Endothelial cell of umbilical vein (primary cell): ENCODE measurements around the gene TMSB10. TPM values are rescaled to one million over a fixed set of nuclear protein-coding genes. Genes with fewer than 3 reads are reported as not detected.

Experiments used
- BruUV-seq: library from RNA; stranded (reverse); fragments of 400-500 nt; replicated peaks from 2 replicates; lab custom pipeline; 2021; lab: Mats Ljungman, UMichigan
- CTCF ChIA-PET: fragments of 300-600, 350-600 bp; sonication (Branson Sonifier 250); formaldehyde crosslinking; loops from one replicate; lab custom pipeline; 2021; ENCODE audit warnings: antibody characterized with exemption, inconsistent platforms; lab: Charles Lee
- POLR2A ChIA-PET: fragments of 300-600, 350-600 bp; sonication (Branson Sonifier 250); formaldehyde crosslinking; loops from one replicate; lab custom pipeline; 2021; ENCODE audit warnings: antibody characterized with exemption, inconsistent platforms; lab: Charles Lee
- DNase-seq: peaks from one replicate; pipeline ENCODE4 v3.0.0-alpha.2; 2011; ENCODE audit warnings: low read depth, low spot score
- FAIRE-seq: peaks from 2 replicates; lab custom pipeline; 2011; peaks lifted over from hg19 to GRCh38; lab: Jason Lieb, UNC
- H2AFZ ChIP-seq: 2 replicates; pipeline ENCODE4 v1.6.0; 2012; ENCODE audit warnings: low read depth, low read length, control low read depth, inconsistent platforms
- H3K27ac ChIP-seq: 2 replicates; pipeline ENCODE4 v1.5.1; 2011; ENCODE audit warnings: low read depth, mild to moderate bottlenecking, control low read depth, low read length, moderate library complexity; ENCODE audit not compliant: insufficient read depth
- H3K27me3 ChIP-seq, 2 experiments: 2 replicates each; pipeline versions ENCODE4 v1.6.0 to v1.6.1; 2011; ENCODE audit warnings: low read length in 2 of 2, mixed read lengths in 1 of 2; ENCODE audit not compliant: control insufficient read depth in 2 of 2, insufficient read depth in 2 of 2
- H3K36me3 ChIP-seq, 2 experiments: 2 replicates in 1 of 2; 3 replicates in 1 of 2; pipeline ENCODE4 v1.5.1; 2011; ENCODE audit warnings: low read length in 2 of 2, mild to moderate bottlenecking in 1 of 2, moderate library complexity in 1 of 2; ENCODE audit not compliant: control insufficient read depth in 2 of 2, insufficient read depth in 2 of 2; ENCODE audit errors: extremely low read depth in 1 of 2
- H3K4me1 ChIP-seq: 3 replicates; pipeline ENCODE4 v1.5.1; 2011; ENCODE audit warnings: mild to moderate bottlenecking, low read length; ENCODE audit not compliant: control insufficient read depth, insufficient read depth; ENCODE audit errors: extremely low read depth
- H3K4me2 ChIP-seq: 2 replicates; pipeline ENCODE4 v1.6.1; 2011; ENCODE audit warnings: low read length, control low read depth, mixed read lengths; ENCODE audit not compliant: insufficient read depth
- H3K4me3 ChIP-seq, 3 experiments: fragments of 200-600 bp in 1 of 3; sonication (generic), shearing (Covaris generic) in 1 of 3; replicated peaks in 1 of 3; 2 replicates each; pipeline ENCODE4 v1.5.1; 2011 to 2016; ENCODE audit warnings: control low read depth in 3 of 3, low read length in 3 of 3, mild to moderate bottlenecking in 2 of 3, inconsistent platforms in 1 of 3, low read depth in 1 of 3, moderate library complexity in 1 of 3; ENCODE audit not compliant: insufficient read depth in 1 of 3
- H3K79me2 ChIP-seq: 2 replicates; pipeline ENCODE4 v1.6.0; 2012; ENCODE audit warnings: low read length, inconsistent platforms; ENCODE audit not compliant: control insufficient read depth, insufficient read depth
- H3K9ac ChIP-seq: replicated peaks from 2 replicates; pipeline ENCODE3; 2011; ENCODE audit warnings: low read length, control low read depth; ENCODE audit not compliant: insufficient read depth; ENCODE audit errors: extremely low read depth
- H3K9me1 ChIP-seq: replicated peaks from 3 replicates; pipeline ENCODE4 v1.6.0; 2011; ENCODE audit warnings: mild to moderate bottlenecking, low read length; ENCODE audit not compliant: control insufficient read depth, insufficient read depth; ENCODE audit errors: extremely low read depth
- H3K9me3 ChIP-seq: replicated peaks from 2 replicates; pipeline ENCODE4 v1.5.1; 2012; ENCODE audit warnings: low read length, inconsistent platforms; ENCODE audit not compliant: control insufficient read depth, insufficient read depth
- H4K20me1 ChIP-seq: replicated peaks from 2 replicates; pipeline ENCODE3; 2011; ENCODE audit warnings: mild to moderate bottlenecking, low read length; ENCODE audit not compliant: control insufficient read depth, insufficient read depth; ENCODE audit errors: extremely low read depth
- EZH2 ChIP-seq: IDR thresholded peaks from 2 replicates; pipeline ENCODE4 v1.6.1; 2012; ENCODE audit warnings: borderline replicate concordance, low read depth, mild to moderate bottlenecking, moderate library complexity, low read length, inconsistent platforms; ENCODE audit not compliant: severe bottlenecking
- FOS ChIP-seq: IDR thresholded peaks from 2 replicates; pipeline ENCODE4 v1.6.1; 2011; ENCODE audit warnings: mild to moderate bottlenecking, low read length, moderate library complexity, borderline replicate concordance; ENCODE audit not compliant: insufficient read depth
- GATA2 ChIP-seq: IDR thresholded peaks from 2 replicates; pipeline ENCODE4 v1.7.0; 2011; ENCODE audit warnings: low read depth, mild to moderate bottlenecking, moderate library complexity, mixed read lengths, low read length; ENCODE audit not compliant: insufficient read length, insufficient read depth
- JUN ChIP-seq: IDR thresholded peaks from 2 replicates; pipeline ENCODE4 v1.6.1; 2011; ENCODE audit warnings: borderline replicate concordance, low read depth; ENCODE audit not compliant: insufficient read length, insufficient read depth
- MYC ChIP-seq: IDR thresholded peaks from one replicate; pipeline ENCODE4 v1.6.1; 2011; ENCODE audit warnings: mild to moderate bottlenecking, low read depth, low read length
- POLR2A ChIP-seq: IDR thresholded peaks from 2 replicates; pipeline ENCODE4 v1.6.1; 2012; ENCODE audit warnings: low read depth, mild to moderate bottlenecking, control low read depth, low read length
- POLR2AphosphoS5 ChIP-seq: IDR thresholded peaks from 2 replicates; pipeline ENCODE4 v1.6.1; 2012; ENCODE audit warnings: low read depth, mild to moderate bottlenecking, control low read depth, low read length, moderate library complexity; ENCODE audit not compliant: insufficient read depth
- dilution Hi-C: fragments of 300-500 bp; cut with MboI; formaldehyde crosslinking; loops from one replicate; pipeline ENCODE4 v1.15.0; 2019; ENCODE audit warnings: low sequenced_read_pairs; ENCODE audit not compliant: extremely low pct_ligation_motif_present
- intact Hi-C: fragments of 100-400 bp; cut with micrococcal nuclease; formaldehyde crosslinking; loops from one replicate; pipeline ENCODE4 v1.10.0; 2022
- polyA plus RNA-seq, 4 experiments: library from polyadenylated mRNA; depleted of rRNA in 3 of 4; stranded (reverse) in 3 of 4; unstranded in 1 of 4; fragments of >200 nt; gene quantifications; 2 replicates each; pipeline versions ENCODE4 v1.2.1 to v1.2.3, GENCODE V29; 2011 to 2012; ENCODE audit warnings: missing spikeins in 1 of 4
- total RNA-seq: library from RNA; stranded (reverse); gene quantifications from 2 replicates; pipeline ENCODE4 v1.2.3, GENCODE V29; 2021
- TF ChIP-seq, protein P1 (sequence below): IDR thresholded peaks from 2 replicates; pipeline ENCODE4 v1.6.1; 2011; ENCODE audit not compliant: insufficient read depth, insufficient read length
- TF ChIP-seq, protein P2 (sequence below), 2 donors: IDR thresholded peaks; 1 replicate in 1 of 2; 2 replicates in 1 of 2; pipeline ENCODE4 v1.5.1; 2011; ENCODE audit warnings: low read length in 2 of 2, mild to moderate bottlenecking in 2 of 2, moderate library complexity in 2 of 2, control low read depth in 1 of 2, inconsistent platforms in 1 of 2, low read depth in 1 of 2; ENCODE audit not compliant: insufficient read depth in 1 of 2; ENCODE audit errors: extremely low read depth in 1 of 2

Gene TMSB10
- total and polyA plus RNA-seq, 2 donors (not counting 3 experiments of a cell fraction or from before 2014, with no cell fraction given) = 2,774 to 4,015 TPM

DNA sequence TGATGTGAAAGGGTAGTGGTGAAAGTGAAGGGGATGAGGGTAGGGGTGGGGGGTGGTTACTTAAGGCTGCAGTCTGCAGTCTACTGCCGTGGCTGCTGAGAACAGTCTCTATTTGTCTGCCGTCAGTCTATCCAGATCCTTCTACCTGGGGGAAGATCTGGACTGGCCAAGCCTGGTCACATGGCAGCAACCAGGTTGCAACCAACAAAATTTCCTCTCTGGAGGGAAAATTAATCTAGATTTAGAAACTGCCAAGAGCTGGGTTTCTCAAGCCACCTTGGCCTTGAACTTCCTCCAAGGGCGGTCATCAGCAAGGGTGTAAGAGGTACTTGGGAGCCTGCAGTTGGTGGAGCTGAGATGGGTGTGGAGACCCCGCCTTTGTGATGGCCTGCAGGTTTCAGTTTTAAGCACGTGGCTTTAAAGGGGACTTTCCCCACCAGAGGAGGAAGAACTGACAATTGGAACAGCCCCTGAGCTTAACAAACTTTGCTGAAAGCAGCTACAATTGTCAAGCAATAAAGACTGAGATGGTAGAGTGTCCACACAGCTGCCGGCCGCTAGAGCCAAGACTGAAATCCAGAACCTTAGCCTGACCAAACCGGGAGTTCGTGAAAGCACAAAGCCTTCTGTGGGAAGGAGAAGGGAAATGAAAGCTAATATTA, 34.1 kb downstream of the TMSB10 start:
- CTCF ChIA-PET = interaction anchor here (1.0 to 4.5 kb wide), 3 partner anchors 11 to 78 kb away, joined by 4 to 32 read pairs (median 5); no protein-coding TSS in a partner anchor
- H3K4me3 ChIP-seq = no peak overlapping the region
- no peaks in the 10 kb centered on the region for H3K9me1 ChIP-seq
- FAIRE-seq (no peak), DNase-seq (no peak)
- H4K20me1 ChIP-seq = no peaks in the 10 kb centered on the region
- no peaks in the 10 kb centered on the region for H3K36me3 ChIP-seq
- no peaks in the 10 kb centered on the region for H3K79me2 ChIP-seq
- peaks cover 3% of the 10 kb centered on the region for H3K4me1 ChIP-seq
- H2AFZ ChIP-seq = peak overlapping the region; percentile 62
- no peaks in the 10 kb centered on the region for H3K9me3 ChIP-seq
- H3K9ac ChIP-seq = no peak overlapping the region
- no peak overlapping the region for H3K27ac ChIP-seq
- no TSS peak for BruUV-seq
- H3K27me3 ChIP-seq = no peaks in the 10 kb centered on the region
- intact Hi-C loops (no loop called here), dilution Hi-C loops (no loop called here)
- TF ChIP-seq EZH2 (no peak), POLR2AphosphoS5 (no peak), MYC (no peak), POLR2A (no peak), JUN (no peak), GATA2 (no peak), FOS (no peak)
- TF ChIP-seq, protein P1, sequence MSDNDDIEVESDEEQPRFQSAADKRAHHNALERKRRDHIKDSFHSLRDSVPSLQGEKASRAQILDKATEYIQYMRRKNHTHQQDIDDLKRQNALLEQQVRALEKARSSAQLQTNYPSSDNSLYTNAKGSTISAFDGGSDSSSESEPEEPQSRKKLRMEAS = no peak
- TF ChIP-seq, protein P2, sequence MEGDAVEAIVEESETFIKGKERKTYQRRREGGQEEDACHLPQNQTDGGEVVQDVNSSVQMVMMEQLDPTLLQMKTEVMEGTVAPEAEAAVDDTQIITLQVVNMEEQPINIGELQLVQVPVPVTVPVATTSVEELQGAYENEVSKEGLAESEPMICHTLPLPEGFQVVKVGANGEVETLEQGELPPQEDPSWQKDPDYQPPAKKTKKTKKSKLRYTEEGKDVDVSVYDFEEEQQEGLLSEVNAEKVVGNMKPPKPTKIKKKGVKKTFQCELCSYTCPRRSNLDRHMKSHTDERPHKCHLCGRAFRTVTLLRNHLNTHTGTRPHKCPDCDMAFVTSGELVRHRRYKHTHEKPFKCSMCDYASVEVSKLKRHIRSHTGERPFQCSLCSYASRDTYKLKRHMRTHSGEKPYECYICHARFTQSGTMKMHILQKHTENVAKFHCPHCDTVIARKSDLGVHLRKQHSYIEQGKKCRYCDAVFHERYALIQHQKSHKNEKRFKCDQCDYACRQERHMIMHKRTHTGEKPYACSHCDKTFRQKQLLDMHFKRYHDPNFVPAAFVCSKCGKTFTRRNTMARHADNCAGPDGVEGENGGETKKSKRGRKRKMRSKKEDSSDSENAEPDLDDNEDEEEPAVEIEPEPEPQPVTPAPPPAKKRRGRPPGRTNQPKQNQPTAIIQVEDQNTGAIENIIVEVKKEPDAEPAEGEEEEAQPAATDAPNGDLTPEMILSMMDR (IDR thresholded peaks at IDR 0.05; ENCODE audit: extremely low read depth in 1 of 2, insufficient read depth in 1 of 2, low read depth in 1 of 2, low read length in 2 of 2) = no peak
- no peak overlapping the region for H3K4me2 ChIP-seq
- POLR2A ChIA-PET = no interaction called here
